GM20431 (cell line): ENCODE data around the gene INAFM2.

ENCODE experiments used
- in situ Hi-C: fragments of 300-500 bp; cut with MseI, MboI; formaldehyde crosslinking; loops from one replicate; pipeline ENCODE4 v1.15.0; 2020; ENCODE audit warnings: low sequenced_read_pairs; ENCODE audit not compliant: unreplicated experiment

INAFM2 gene

GRCh38 chr15:40302981-40303380, 20.5 kb upstream of the INAFM2 start:
- in situ Hi-C loops: no loop called here

- in situ Hi-C loops: no loop called here
Measured at GRCh38 chr15:40303576-40303975, 19.9 kb upstream of the INAFM2 start.

- in situ Hi-C loops: no loop called here
Measured at GRCh38 chr15:40305281-40305680, 18.2 kb upstream of the INAFM2 start.

- in situ Hi-C loops: no loop called here
Measured at GRCh38 chr15:40306371-40306770, 17.1 kb upstream of the INAFM2 start.

- in situ Hi-C loops: no loop called here
Measured at GRCh38 chr15:40306908-40307307, 16.6 kb upstream of the INAFM2 start.

- in situ Hi-C loops: no loop called here
Measured at GRCh38 chr15:40307421-40308211, 15.9 kb upstream of the INAFM2 start, which contains the start of gene PLCB2. PLCB2 (minus strand) TSS chr15:40307935; CDS start chr15:40307672, 263 bp downstream.

- in situ Hi-C loops: no loop called here
Measured at GRCh38 chr15:40309344-40309862, 14.1 kb upstream of the INAFM2 start.

- in situ Hi-C loops: no loop called here
Measured at GRCh38 chr15:40310001-40310959, 13.2 kb upstream of the INAFM2 start.

GRCh38 chr15:40310993-40311392, 12.5 kb upstream of the INAFM2 start:
- in situ Hi-C loops: no loop called here

- in situ Hi-C loops: no loop called here
Measured at GRCh38 chr15:40312370-40313158, 10.9 kb upstream of the INAFM2 start.

- in situ Hi-C loops: no loop called here
Measured at GRCh38 chr15:40313531-40314398, 9.7 kb upstream of the INAFM2 start.

- in situ Hi-C loops: no loop called here
Measured at GRCh38 chr15:40314723-40315276, 8.7 kb upstream of the INAFM2 start.

GRCh38 chr15:40316931-40317330, 6.6 kb upstream of the INAFM2 start:
- in situ Hi-C loops: no loop called here

GRCh38 chr15:40317580-40317979, 5.9 kb upstream of the INAFM2 start:
- in situ Hi-C loops: no loop called here

GRCh38 chr15:40320409-40320808, 3.1 kb upstream of the INAFM2 start:
- in situ Hi-C loops: no loop called here

GRCh38 chr15:40320931-40321371, 2.5 kb upstream of the INAFM2 start:
- in situ Hi-C loops: no loop called here

GRCh38 chr15:40322531-40323238, 807 bp upstream of the INAFM2 start:
- in situ Hi-C loops: no loop called here
